GM18511 (cell line): ENCODE results near the gene SCART1.
"Not testable (repeated sequence)": the region's sequence is repeated elsewhere in the genome, so short reads cannot be mapped to it uniquely, and the experiment has no call there.

Source experiments
- ATAC-seq: cut with Tn5 transposase; IDR thresholded peaks from one replicate; pipeline ENCODE4 v1.9.1; 2021; ENCODE audit warnings: mild to moderate bottlenecking, moderate library complexity; ENCODE audit not compliant: unreplicated experiment

SCART1 gene

GRCh38 chr10:133453516-133454203 is at the start of gene SCART1:
Gene SCART1 (plus strand): TSS chr10:133453945. CDS start chr10:133453998, 53 bp downstream.
- no peak for ATAC-seq

DNA sequence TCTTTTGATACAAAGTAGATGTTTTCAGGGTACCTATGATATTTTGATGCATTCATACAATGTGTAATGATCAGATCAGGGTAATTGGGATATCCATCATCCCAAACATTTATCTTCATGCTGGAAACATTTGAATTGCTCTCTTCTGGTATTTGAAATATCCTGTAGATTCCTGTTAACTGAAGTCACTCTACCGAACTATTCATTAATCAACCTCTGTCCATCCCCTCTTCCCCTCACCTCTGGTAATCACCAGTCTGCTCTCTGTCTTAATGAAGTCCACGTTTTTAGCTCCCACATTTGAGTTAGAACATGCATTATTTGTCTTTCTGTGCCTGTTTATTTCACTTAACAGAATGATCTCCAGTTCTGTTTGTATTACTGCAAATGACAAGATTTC is 48.5 kb upstream of the SCART1 start:
- no peak for ATAC-seq

DNA sequence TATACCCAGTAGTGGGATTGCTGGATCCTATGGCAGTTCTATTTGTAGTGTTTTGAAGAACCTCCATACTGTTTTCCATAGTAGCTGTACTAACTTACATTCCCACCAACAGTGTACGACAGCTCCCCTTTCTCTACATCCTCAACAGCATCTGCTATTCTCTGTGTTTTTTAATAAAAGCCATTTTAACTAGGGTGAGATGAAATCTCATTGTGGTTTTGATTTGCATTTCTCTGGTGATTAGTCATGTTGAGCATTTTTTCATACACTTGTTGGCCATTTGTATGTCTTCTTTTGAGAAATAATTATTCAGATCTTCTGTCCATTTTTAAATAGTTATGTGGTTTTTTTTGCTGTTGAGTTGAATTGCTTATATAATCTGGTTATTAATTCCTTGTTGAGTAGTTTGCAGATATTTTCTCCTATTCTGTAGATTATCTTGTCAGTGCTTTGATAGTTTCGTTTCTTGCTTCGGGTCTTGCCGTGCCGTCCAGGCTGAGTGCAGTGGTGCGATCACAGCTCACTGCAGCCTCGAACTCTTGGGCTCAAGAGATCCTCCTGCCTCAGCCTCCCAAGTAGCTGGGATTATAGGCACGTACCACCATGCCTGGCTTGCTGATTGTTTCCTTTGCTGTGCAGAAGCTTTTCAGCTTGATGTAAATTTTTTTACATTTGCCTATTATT is 47.8 kb upstream of the SCART1 start:
- peak; percentile 68 for ATAC-seq

- ATAC-seq, result no peak
Observed at GRCh38 chr10:133411523-133412380, 42.0 kb upstream of the SCART1 start.

GRCh38 chr10:133412381-133412711 is 41.4 kb upstream of the SCART1 start:
- no peak for ATAC-seq

GRCh38 chr10:133414401-133414800 is 39.3 kb upstream of the SCART1 start:
- ATAC-seq, result not testable (repeated sequence)

GRCh38 chr10:133415752-133416151 is 38.0 kb upstream of the SCART1 start:
- no peak for ATAC-seq

DNA sequence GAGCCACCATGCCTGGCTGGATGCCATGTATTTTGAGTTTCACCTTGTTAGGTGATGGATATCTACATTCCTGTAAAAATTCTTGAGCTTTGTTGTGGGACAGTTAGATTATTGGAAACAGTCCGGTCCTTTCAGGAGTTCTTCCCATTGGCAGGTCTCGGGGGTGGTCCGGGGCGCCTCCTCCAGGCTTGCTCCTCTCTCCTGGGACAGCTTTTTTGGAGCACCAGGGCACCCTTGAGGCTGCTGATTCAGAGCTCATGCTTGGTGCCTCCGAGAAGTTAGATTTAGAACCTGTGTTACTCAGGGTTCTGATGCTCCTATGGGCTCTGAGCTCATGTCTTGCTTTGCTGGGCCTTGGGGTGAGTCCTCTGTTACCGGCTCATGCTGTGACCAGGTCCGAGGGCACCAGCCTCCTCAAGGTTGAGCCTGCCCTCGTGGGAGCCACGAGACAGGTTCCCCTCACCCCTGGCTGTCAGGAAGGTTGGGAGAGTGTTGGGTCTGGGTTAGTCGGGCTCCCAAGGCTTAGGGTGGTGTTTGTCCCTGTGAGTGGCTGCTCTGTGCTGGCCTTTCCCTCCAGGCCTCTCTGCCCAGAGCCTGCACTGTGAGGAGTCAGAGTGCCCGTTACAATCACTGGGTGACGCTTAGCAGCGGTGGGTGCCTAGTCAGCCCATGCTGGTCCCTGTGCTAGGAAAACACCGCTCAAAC is 35.3 kb upstream of the SCART1 start:
- ATAC-seq, result no peak

DNA sequence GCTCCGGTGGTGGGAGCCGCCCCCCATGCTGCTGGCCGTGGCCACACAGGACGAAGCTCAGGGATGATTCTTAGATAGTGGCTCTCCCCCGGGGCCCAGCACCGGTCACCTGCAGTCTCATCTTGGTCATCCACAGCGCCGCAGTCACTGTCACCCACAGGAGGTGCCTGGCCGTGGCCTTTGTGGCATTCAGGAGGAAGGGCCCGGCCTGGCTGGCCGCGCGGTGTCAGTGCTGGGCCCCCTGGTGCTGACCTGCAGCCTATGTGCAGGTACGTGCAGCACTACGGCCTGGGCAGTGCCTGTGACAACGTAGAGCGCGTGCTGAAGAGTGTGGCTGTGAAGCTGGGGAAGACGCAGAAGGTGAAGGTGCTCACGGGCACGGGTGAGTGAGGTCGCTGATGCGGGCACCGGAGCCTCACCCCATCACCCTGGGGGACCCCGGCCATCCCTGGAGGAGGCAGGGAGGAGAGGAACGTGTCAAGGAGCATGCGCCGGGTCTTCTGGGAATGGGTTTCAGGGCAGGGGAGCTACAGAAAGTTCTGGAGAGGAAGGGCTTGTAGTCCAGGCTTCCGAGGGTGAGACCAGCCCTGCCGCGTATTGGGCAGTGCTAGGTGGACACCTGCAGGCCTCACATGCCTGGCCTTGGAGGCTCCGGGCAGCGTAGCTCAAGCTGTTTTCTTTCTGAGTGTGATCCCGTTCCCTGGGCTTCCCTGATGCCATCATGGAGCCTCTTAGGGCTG is 34.4 kb upstream of the SCART1 start:
- ATAC-seq, result no peak

GRCh38 chr10:133420028-133420427 is 33.7 kb upstream of the SCART1 start:
- no peak for ATAC-seq

DNA sequence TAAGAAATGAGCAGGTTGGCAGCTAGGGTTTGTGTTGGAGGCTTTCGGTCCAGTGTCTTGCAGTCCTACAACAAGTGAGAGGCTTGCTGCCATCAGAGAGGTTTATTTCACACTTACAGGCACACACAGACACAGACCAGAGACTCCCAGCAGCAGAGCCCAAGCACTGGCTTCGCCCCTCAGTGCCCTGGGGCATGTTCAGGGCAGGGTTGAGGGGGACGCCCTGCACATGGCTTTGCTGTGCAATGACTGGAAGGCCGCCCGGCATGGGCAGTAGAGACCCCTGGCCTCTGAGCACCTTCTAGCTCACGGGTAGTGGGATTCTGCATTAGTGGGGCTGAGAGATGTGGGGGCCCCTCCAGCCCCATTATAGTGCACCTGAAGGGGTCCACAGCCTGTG is 33.2 kb upstream of the SCART1 start:
- ATAC-seq, result no peak

GRCh38 chr10:133421336-133422222 is 32.2 kb upstream of the SCART1 start:
- ATAC-seq, result no peak

DNA sequence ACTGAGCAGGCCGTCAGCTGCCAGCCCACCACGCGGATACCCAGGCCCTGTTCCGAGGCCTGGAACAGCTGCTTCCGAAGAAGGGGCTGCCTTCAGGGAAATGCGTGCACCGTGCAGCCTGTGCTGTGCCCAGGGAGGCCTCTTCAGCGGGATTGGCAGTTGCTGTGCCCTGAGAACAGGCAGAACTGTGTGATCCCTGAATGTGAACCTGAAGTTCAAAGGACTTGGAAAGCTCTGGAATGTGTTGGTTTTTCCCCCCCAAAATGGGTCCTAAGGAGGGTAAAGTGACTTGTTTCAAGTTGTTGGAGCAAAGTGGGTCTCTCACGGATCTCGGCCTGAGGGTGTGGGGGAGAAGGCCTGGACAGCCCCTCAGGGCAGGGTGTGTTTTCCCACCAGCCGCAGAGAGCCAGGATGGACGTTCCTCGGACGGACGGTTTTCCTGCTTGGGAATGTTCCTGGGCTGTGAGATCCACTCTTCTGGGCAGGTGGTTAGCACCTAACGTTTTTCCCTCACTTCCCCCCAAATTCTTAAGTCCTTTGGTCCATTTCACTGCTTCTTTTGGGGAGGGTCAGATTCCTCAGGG is 31.4 kb upstream of the SCART1 start:
- no peak for ATAC-seq

- ATAC-seq, result no peak
Observed at GRCh38 chr10:133422807-133423771, 30.7 kb upstream of the SCART1 start.

DNA sequence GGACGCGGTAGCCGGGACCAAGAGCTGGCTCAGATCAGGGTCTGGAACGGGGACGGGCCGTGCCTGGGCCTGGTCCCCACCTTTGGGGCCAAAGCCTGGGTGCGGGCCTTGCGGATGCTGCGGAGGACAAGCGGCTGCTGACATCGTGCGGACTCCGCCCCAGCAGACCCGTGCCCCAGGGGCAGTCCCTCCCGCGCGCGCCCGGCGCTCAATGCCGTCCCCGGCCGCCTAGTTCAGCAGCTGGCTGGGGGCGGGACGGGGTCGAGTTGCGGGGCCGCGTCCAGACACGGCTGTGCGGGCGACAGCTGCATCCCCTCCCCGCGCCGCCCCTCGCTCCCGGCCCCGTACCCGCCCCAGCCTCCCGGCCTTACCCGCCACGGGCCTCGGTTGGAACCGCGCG is 29.6 kb upstream of the SCART1 start:
- ATAC-seq, result not testable (repeated sequence)

DNA sequence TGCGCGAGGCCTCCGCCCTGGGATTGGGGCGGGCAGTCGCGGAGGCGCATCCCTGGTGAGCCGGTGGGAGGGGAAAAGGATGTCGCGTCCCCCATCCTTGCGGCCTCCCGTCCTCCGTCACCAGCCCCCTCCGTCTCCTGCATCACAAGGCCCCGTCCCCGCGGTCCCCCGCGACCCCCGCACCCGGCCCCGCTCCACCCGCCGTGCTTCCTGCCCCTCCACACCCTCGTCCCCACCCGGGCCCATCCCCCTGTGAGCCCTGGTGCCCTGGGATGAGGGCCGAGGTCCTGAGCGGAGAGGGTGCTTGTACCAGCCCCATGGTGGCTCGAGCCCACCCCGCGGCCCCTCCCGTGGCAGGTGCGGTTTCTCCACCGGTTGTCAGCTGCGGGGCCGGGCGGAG is 29.1 kb upstream of the SCART1 start, which contains the start of gene SPRN:
Gene SPRN, minus strand, starts transcription at position 25 of the 400 bp plus-strand sequence. CDS start 944 bp downstream, outside the sequence.
- ATAC-seq, result not testable (repeated sequence)

DNA sequence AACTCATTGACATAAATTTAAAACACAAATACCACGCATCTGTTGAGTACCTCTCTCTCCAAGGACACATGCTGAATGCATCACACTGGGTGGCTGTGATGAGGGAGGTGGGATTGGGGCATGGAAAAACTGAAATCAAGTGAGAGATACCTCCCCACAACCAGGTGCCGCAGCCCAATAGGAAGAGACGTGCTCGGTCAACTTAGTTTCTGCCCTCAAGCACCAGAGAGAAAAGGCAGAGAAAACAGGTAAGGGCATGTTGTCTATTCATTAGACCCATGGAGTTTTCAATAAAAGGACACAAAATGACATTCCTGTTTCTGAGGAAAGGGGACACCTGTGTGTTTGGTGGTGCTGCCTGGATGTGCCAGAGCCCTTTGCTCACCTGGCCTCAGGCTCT is 24.2 kb upstream of the SCART1 start:
- not testable (repeated sequence) for ATAC-seq
